HL-60 (cell line): Measurements from ENCODE around the gene PTPRQ.

Experiments
- POLR2AphosphoS5 ChIP-seq: IDR thresholded peaks from 2 replicates; pipeline ENCODE4 v1.6.1; 2012; ENCODE audit warnings: low read depth
- TF ChIP-seq, protein P1 (sequence below): IDR thresholded peaks from one replicate; pipeline ENCODE4 v1.5.1; 2011; ENCODE audit warnings: low read length, control low read depth, inconsistent platforms; ENCODE audit not compliant: insufficient read depth

DNA sequence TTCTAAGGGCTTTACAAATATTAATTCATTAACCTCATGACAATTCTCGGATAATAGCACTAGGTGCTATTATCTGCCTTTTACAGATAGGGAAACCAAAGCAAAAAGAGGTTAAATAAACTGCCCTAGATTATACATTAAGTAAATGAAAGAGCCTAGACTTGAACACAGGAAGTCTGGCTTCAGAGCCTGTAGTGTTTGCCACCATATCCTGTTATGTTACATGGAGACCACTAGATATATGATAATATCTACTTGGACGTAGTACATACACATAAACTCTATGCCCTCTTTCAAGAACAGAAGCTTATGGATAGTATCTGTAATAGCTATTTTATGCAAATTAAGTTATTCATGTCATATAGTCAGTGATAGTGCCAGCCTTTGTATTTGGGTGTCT, 246.5 kb downstream of the PTPRQ start:
- TF ChIP-seq, protein P1, sequence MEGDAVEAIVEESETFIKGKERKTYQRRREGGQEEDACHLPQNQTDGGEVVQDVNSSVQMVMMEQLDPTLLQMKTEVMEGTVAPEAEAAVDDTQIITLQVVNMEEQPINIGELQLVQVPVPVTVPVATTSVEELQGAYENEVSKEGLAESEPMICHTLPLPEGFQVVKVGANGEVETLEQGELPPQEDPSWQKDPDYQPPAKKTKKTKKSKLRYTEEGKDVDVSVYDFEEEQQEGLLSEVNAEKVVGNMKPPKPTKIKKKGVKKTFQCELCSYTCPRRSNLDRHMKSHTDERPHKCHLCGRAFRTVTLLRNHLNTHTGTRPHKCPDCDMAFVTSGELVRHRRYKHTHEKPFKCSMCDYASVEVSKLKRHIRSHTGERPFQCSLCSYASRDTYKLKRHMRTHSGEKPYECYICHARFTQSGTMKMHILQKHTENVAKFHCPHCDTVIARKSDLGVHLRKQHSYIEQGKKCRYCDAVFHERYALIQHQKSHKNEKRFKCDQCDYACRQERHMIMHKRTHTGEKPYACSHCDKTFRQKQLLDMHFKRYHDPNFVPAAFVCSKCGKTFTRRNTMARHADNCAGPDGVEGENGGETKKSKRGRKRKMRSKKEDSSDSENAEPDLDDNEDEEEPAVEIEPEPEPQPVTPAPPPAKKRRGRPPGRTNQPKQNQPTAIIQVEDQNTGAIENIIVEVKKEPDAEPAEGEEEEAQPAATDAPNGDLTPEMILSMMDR, result no peak
- no peak for TF ChIP-seq POLR2AphosphoS5
